Testis (tissue), 2 donors: Measurements from ENCODE around the gene CCL27.

Source experiments
- POLR2A ChIP-seq: fragments of 450-650 bp; IDR thresholded peaks from one replicate; pipeline ENCODE4 v1.6.1; 2017; ENCODE audit warnings: antibody characterized with exemption, mild to moderate bottlenecking, moderate library complexity
- TF ChIP-seq, protein P1 (sequence below), 3 experiments: fragments of 450-650 bp in 2 of 3; fragments of 200-600 bp in 1 of 3; sonication (generic) in 1 of 3; IDR thresholded peaks; one replicate each; pipeline ENCODE4 v1.5.1; 2016 to 2019; ENCODE audit warnings: antibody characterized with exemption in 3 of 3, mild to moderate bottlenecking in 2 of 3, moderate library complexity in 1 of 3

DNA sequence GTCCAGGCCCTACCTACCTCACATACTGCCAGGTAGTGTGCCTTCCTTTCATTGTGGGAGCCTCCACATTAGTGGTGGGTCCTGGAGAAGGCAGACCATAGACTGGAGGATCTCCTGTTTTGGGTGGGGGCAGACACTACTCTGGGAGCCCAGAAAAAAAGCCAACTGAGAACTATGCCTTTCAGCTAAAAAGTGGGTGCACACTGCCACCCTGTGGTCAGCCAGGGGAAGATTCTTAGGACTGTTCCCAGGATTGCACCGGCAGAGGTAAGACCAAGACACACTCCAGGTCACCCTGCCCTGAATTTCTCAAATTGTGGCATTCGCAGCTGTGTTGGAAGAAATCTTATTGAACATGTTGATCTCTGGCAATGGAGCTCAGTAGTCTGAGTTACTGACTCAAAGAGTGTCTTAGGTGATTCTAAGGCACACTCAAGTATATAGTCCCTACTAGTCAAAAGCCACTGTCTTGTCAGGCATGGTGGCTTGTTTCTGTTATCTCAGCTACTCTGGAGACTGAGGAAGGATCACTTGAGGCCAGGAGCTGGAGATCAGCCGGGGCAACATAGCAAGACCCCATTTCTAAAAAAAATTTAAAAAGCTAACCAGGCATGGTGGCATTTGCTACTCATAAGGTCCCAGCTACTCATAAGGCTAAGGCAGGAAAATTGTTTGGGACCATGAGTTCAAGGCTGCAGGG lies 28.5 kb downstream of the CCL27 start:
- TF ChIP-seq, protein P1, sequence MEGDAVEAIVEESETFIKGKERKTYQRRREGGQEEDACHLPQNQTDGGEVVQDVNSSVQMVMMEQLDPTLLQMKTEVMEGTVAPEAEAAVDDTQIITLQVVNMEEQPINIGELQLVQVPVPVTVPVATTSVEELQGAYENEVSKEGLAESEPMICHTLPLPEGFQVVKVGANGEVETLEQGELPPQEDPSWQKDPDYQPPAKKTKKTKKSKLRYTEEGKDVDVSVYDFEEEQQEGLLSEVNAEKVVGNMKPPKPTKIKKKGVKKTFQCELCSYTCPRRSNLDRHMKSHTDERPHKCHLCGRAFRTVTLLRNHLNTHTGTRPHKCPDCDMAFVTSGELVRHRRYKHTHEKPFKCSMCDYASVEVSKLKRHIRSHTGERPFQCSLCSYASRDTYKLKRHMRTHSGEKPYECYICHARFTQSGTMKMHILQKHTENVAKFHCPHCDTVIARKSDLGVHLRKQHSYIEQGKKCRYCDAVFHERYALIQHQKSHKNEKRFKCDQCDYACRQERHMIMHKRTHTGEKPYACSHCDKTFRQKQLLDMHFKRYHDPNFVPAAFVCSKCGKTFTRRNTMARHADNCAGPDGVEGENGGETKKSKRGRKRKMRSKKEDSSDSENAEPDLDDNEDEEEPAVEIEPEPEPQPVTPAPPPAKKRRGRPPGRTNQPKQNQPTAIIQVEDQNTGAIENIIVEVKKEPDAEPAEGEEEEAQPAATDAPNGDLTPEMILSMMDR (IDR thresholded peaks at IDR 0.05) = peak; percentile 66 to 83 (median 73)
- no peak for TF ChIP-seq POLR2A
